OCI-M2 (cell line): ENCODE data around the gene ENC1.
A peak's percentile ranks its signal among the peaks of the same experiment; 100 is the strongest.

Source experiments
- DNase-seq: peaks from one replicate; lab custom pipeline; 2025; ENCODE audit not compliant: unreplicated experiment; lab: John Stamatoyannopoulos, UW

The ENC1 gene

DNA sequence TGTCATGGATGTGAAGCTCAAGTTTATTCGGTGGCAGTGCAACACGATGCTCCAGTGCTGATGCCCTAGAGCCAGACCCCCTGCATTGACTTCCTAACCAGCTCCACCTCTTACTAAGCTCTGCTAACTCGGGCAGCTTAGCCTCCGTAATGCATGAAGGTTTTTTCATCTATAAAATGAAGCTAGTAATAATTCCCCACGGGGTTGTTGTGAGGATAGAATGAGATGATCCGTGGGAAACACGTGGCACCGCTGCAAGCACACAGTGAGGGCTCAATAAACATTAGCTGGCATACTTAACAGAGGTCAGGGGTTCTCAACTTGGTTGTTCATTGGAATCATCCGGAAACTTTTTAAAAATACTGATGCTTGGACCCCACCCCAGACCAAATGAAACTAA is 6.8 kb downstream of the ENC1 start:
- DNase-seq, result no peak

DNA sequence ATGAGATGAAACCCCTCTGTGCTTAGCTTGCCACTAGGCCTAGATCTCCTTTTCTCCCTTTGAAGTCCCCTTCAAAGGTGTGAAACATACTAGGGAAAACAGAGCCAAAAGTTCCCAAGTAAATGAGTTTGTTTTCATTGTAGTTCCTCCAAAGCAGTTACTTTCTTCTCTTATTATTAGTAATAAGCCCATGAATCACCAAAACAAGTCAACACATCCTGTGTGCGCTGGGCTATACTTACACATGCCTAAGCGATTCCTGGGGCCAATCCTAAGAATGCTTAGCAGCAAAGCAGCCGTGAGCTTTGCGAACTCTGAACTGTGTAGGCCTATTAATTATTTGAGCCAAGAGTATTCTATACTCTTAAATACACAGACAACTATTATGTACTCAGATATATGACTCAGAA is 7.6 kb downstream of the ENC1 start:
- no peak for DNase-seq

- peak; percentile 18 for DNase-seq
Observed at GRCh38 chr5:74631081-74631953, 9.2 kb downstream of the ENC1 start.

DNA sequence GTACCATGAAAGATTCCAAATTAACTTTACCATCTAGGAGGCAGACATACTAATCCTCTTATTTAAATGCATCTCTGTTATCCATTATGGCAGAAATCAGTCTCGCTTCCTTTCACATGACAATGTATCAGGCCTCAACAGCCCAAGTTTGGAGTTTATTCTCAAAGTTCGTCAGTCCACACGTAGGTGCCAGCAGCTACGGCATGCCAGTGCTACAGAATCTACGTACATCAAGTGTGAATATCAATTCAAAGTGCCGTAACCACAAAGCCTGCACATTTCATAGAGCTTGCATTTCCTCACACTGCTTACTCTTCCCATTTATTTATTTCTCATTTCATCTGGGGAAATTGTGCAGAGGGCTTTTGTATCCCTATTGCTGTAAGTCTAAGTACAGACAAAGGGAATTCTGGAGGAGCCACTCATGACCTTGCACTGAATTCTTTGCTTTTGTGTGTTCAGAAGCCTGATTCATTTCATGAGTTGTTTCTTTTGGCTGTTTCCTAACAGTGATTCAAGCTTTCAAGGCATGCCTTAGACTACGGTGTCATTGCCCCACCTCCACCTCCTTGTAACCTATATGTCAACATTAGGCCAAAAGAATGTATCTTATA is 10.0 kb downstream of the ENC1 start:
- DNase-seq, result no peak

DNA sequence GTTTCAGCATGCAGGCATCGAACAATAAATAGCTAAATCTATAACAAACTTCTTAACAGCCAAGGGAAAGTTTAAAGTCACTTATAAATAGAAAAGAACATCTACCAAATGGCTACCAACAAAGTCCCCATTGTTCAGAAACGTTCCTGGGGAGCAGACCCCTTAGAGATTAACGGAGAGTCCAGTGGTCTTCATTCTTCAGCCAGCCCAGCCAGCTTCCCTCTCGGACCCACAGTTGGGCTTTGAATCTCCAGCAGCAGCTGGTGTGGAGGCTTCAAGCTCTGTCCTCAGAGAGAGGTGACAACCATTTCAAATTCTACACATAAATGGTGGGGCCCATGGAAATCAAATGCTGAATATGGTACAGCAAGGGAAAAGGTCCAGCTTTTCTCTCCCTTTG is 11.2 kb downstream of the ENC1 start:
- DNase-seq, result no peak

- no peak for DNase-seq
Observed at GRCh38 chr5:74628359-74628758, 12.2 kb downstream of the ENC1 start.

DNA sequence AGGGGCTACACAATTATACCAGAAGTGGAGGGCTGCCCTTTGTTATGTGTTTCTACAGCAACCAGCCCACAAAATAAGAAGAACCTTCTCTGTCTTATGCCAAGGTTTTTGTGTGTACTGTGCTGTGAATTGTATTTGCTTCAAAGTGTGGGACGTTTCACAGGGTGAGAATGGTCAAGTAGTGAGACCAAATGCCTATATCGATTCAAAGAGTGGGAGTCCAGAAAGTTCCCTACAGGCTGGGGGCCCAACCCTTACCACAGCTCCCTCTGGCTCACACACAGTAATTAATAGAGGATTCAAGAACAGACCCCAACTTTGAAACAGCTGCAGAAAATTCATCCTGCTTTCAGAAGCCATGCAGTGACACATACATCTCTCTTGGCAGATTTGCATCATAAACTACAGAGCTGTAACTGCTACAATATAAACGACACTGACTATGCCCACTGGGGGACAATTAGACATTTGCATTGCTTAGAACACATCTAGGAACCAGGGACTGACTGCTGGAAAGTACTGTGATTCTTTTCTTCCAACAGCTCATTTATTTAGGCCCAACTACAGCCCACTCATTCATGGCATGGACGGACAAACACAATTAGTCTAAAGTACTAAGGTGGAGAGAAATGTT is 12.8 kb downstream of the ENC1 start:
- no peak for DNase-seq

DNA sequence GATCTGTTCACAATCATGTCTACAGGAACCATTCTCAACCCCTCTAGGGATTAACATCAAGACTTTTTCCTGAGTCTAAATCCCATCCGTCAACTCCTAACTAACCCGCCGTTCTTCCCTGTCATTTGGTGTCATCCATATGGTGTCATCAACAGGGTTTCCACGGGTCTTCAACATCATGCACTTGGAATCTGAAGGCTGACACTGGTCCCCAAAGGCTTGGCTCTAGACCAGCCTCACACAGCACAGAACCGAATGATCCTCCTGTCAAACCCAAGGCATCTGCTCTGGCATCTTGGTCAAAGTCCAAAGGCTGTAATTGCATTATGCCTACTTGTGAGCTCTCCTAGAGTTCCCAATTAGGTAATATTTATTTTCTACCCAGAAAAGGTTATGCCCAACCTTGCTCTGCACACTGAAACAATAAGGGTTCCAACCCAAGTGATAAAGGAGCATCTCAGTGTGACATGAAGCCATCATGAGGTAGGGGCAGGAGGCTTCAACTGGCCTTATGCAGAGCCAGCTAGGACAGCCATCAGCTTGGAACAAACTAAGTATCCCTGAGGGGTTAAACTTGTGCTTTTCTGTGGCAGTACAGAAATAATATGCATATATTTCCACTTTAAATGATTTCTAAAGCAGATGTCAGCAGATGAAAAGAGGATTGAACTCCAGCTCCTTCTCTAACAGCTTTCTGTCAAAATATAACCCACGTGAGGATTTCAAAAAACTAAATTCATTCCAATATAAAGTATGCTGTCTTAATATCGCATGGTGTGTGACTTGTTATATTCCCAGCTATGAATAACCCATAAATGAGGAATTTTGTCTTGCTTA is 13.9 kb downstream of the ENC1 start:
- no peak for DNase-seq

DNA sequence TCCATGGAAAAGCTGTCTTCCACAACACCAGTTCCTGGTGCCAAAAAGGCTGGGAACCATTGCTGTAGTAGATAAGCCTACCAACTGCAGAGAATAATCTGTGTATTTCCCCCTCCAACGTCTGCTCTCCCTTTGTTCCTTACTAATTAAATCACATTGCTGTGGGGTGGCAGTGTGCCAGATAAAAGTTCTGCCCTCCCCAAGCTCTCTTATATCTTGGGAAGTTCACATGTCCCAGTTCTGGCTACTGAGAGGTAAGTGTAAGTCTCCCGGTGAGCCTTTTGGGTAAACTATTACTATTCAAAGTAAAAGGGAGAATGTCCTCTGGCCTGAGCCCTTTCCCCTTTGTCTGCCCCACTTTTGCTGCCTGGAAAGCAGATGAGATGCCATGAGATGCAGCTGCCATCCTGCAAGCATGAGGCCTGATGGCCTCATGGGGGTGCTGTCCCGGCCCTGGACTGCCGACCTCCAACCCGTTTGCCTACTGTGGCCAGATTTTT is 14.7 kb downstream of the ENC1 start:
- no peak for DNase-seq

DNA sequence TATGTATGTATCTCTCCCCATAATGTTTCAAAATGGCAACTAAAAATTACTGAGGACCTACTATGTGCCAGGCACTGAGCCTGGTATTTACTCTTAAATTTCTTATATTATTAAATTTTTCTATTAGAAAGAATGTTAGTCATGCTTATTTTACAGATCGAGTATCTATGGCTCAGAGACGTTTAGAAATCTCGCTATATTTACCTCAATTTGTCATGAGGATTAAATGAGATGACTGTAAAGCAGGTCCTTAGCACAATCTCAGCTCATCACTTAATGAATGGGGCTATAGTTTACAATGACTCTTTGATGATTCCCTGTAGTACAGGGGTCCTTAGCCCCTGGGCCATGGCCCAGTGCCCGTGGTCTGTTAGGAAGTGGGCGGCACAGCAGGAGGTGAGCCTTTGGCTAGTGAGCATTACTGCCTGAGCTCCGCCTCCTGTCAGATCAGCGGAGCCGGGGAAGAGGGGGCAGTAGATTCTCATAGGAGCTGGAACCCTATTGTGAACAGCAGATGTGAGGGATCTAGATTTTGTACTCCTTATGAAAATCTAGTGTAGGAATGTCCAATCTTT is 15.5 kb downstream of the ENC1 start:
- no peak for DNase-seq

GRCh38 chr5:74624501-74624900 is 16.0 kb downstream of the ENC1 start:
- no peak for DNase-seq

- DNase-seq, result no peak
Observed at GRCh38 chr5:74623748-74624408, 16.6 kb downstream of the ENC1 start.

DNA sequence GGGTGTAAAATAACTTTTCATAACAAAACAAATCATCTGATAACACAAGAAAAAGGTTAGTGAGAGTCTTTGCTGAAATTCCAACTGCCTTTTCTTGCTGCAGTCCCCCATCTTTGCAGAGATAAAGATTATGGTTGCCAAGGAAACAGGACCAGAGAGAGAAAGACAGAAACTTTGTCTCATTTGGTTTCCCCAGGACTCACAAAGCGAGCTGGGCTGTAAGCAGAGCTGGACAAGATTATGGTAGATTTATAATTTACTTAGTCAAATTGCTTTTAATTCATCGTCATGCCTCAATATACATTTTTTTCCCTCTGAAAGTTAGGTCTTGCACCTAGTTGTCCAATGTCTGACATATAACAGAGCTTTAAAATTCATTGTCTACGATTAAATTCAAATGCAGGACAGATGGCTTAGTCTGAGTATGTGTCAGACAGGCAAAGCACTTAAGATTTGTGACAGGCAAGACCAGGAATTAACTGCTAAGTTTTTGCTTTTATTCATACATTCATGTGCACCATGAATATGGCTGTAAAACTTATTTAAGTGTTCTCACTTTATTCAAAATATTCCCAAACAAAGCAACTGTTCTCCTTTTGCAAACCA is 17.4 kb downstream of the ENC1 start:
- no peak for DNase-seq

- DNase-seq, result no peak
Observed at GRCh38 chr5:74622122-74622521, 18.4 kb downstream of the ENC1 start.

DNA sequence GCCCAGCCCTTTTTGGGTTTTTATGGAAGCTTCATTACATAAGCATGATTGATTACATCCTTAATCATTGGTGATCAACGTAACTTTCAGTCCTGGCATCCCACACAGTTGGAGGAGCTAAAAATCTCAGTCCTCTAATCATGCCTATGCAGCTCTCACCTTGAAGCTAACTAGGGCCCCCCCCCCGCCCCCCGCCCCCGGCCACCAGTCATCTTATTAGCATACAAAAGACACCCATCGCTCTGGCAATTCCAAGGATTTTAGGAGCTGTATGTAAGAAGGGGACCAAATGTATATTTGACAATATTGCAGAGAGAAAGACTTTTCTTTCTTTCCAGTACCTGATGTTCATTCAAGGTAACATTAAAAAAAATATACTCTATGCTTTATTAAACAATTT is 19.0 kb downstream of the ENC1 start:
- DNase-seq, result no peak

GRCh38 chr5:74619308-74619707 is 21.2 kb downstream of the ENC1 start:
- no peak for DNase-seq

DNA sequence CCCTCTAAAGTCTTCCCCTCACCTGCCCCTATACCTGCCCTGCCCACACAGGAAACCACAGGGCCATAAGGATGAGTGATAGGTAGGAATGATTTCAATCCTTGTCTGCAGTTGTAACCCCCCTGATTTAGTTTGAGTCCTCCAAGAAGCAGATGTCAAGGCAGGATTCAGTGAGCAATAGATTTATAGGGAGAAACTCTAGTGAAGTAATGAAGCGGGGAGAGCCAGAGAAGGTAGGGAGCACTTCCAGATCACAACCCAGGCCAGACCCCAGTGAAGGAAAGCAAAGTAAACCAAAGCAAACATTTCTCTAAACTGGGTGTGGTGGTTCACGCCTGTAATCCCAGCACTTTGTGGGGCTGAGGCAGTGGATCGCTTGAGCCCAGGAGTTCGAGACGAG is 22.4 kb downstream of the ENC1 start:
- no peak for DNase-seq

- no peak for DNase-seq
Observed at GRCh38 chr5:74617202-74617601, 23.3 kb downstream of the ENC1 start.

- no peak for DNase-seq
Observed at GRCh38 chr5:74616236-74617146, 24.0 kb downstream of the ENC1 start.
